ENCODE results near the gene EIF6. TPM values are rescaled to one million over a fixed set of nuclear protein-coding genes. Genes with fewer than 3 reads are reported as not detected.

EIF6 gene
- total and polyA plus RNA-seq, 2 of the 8 experiments (the other 6 are each of a cell fraction or from before 2014, with no cell fraction given), result 184 to 319 TPM

DNA sequence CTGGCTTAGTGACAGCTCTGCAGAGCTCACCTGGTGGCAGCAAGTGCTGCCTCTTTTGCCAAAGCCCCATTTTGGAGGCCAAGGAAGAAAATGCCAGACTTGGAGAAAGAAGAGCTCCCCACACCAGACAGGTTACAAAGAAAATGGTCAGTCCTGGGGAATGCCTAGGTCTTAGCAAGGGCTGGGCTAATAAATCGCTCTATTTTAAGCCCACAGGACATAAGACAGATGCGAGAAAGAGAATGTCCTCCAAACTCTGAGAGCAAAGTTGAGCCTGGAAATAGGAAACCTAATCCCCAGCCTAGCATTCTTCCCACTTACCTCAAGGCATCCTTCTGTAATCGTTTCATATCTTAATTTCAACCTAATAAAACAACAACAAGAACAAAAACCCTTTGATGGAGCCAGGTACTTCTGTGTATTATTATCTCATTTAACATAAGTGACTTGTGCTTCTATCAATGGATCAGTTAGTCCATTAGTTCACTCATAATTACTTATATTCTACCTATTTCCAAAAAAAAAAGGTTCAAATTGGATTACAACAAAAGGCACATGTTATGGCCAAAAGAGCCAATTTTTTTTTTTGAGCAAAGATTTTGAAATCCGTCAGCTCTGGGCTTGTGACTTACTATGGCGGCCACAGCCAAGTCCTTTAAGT, 48.1 kb upstream of the EIF6 start (continued):
- no peak for TF ChIP-seq ATF2 (IDR thresholded peaks at IDR 0.05; ENCODE audit: low read length)
- no peak for TF ChIP-seq BCL11A (IDR thresholded peaks at IDR 0.05; ENCODE audit: low read depth in 2 of 2, low read length in 2 of 2)
- no peak for TF ChIP-seq POU5F1 (IDR thresholded peaks at IDR 0.05; ENCODE audit: low read depth, low read length)
- no peak for TF ChIP-seq GABPA (IDR thresholded peaks at IDR 0.05; ENCODE audit: borderline replicate concordance, insufficient read depth, low read length)
- no peak for TF ChIP-seq SP4 (IDR thresholded peaks at IDR 0.05; ENCODE audit: low read length)
- no peak for TF ChIP-seq ASH2L (IDR thresholded peaks at IDR 0.05; ENCODE audit: low read length)
- TF ChIP-seq FOSL1 (IDR thresholded peaks at IDR 0.05; ENCODE audit: insufficient read depth, low read depth, low read length), result no peak
- no peak for TF ChIP-seq CBX8 (IDR thresholded peaks at IDR 0.05; ENCODE audit: borderline replicate concordance, low read depth, low read length)
- TF ChIP-seq CBX5 (IDR thresholded peaks at IDR 0.05; ENCODE audit: low read depth, low read length), result no peak

All from H1 (cell line).